Astrocyte (in vitro differentiated cells and primary cell): ENCODE results near the gene ZNF17. TPM values are rescaled to one million over a fixed set of nuclear protein-coding genes. Genes with fewer than 3 reads are reported as not detected.

Experiments
- DNase-seq: peaks from one replicate; pipeline ENCODE4 v3.0.0-alpha.2; 2010; ENCODE audit warnings: low read depth
- FAIRE-seq: peaks from 2 replicates; lab custom pipeline; 2011; peaks lifted over from hg19 to GRCh38; lab: Jason Lieb, UNC
- H2AFZ ChIP-seq: 2 replicates; pipeline ENCODE4 v1.6.0; 2012; ENCODE audit warnings: low read depth, low read length, inconsistent platforms
- H3K27ac ChIP-seq: 2 replicates; pipeline ENCODE4 v1.5.1; 2011; ENCODE audit warnings: low read depth, low read length, inconsistent platforms
- H3K27me3 ChIP-seq: 2 replicates; pipeline ENCODE4 v1.6.0; 2011; ENCODE audit warnings: low read length, inconsistent platforms; ENCODE audit not compliant: insufficient read depth
- H3K36me3 ChIP-seq: 2 replicates; pipeline ENCODE4 v1.5.1; 2011; ENCODE audit warnings: low read length, inconsistent platforms; ENCODE audit not compliant: insufficient read depth
- H3K4me1 ChIP-seq: 2 replicates; pipeline ENCODE4 v1.5.1; 2011; ENCODE audit warnings: low read length, inconsistent platforms; ENCODE audit not compliant: insufficient read depth
- H3K4me2 ChIP-seq: 2 replicates; pipeline ENCODE4 v1.6.0; 2012; ENCODE audit warnings: low read length, inconsistent platforms
- H3K4me3 ChIP-seq: 2 replicates; pipeline ENCODE4 v1.5.1; 2011; ENCODE audit warnings: low read depth, mild to moderate bottlenecking, low read length, inconsistent platforms; ENCODE audit not compliant: insufficient read depth
- H3K79me2 ChIP-seq: 2 replicates; pipeline ENCODE4 v1.6.0; 2012; ENCODE audit warnings: mild to moderate bottlenecking, low read length, inconsistent platforms; ENCODE audit not compliant: insufficient read depth
- H3K9ac ChIP-seq: 2 replicates; pipeline ENCODE4 v1.6.0; 2012; ENCODE audit warnings: mild to moderate bottlenecking, low read length, inconsistent platforms
- H3K9me3 ChIP-seq: 2 replicates; pipeline ENCODE4 v1.5.1; 2012; ENCODE audit warnings: low read depth, mild to moderate bottlenecking, low read length, inconsistent platforms; ENCODE audit not compliant: insufficient read depth
- H4K20me1 ChIP-seq: 2 replicates; pipeline ENCODE4 v1.6.0; 2012; ENCODE audit warnings: low read length, inconsistent platforms; ENCODE audit not compliant: insufficient read depth
- H3K27ac Mint-ChIP-seq: one replicate; pipeline ENCODE4 v1.8.0; 2021; ENCODE audit warnings: mild to moderate bottlenecking, mixed read lengths; ENCODE audit not compliant: unreplicated experiment
- H3K27me3 Mint-ChIP-seq: one replicate; pipeline ENCODE4 v1.8.0; 2021; ENCODE audit warnings: low read depth, mixed read lengths; ENCODE audit not compliant: unreplicated experiment
- H3K36me3 Mint-ChIP-seq: one replicate; pipeline ENCODE4 v1.8.0; 2021; ENCODE audit warnings: low read depth, mixed read lengths; ENCODE audit not compliant: unreplicated experiment
- H3K4me1 Mint-ChIP-seq: one replicate; pipeline ENCODE4 v1.8.0; 2021; ENCODE audit warnings: low read depth, mixed read lengths; ENCODE audit not compliant: unreplicated experiment
- H3K4me3 Mint-ChIP-seq: one replicate; pipeline ENCODE4 v1.8.0; 2021; ENCODE audit warnings: mild to moderate bottlenecking, moderate library complexity, mixed read lengths; ENCODE audit not compliant: unreplicated experiment
- H3K9me3 Mint-ChIP-seq: one replicate; pipeline ENCODE4 v1.8.0; 2021; ENCODE audit warnings: mild to moderate bottlenecking, mixed read lengths; ENCODE audit not compliant: unreplicated experiment
- CTCF ChIP-seq: IDR thresholded peaks from 2 replicates; pipeline ENCODE4 v1.5.1; 2011; ENCODE audit warnings: low read depth, mild to moderate bottlenecking, inconsistent platforms, low read length, moderate library complexity; ENCODE audit not compliant: insufficient read depth
- EZH2 ChIP-seq: IDR thresholded peaks from 2 replicates; pipeline ENCODE4 v1.6.1; 2012; ENCODE audit warnings: mild to moderate bottlenecking, low read length, inconsistent platforms; ENCODE audit not compliant: insufficient read depth
- total RNA-seq: library from RNA; stranded (reverse); gene quantifications from 2 replicates; pipeline ENCODE4 v1.2.1, GENCODE V29; 2021

The ZNF17 gene
- total RNA-seq, 1 donor from 2014 or later = 11.6 TPM

- H3K27ac Mint-ChIP-seq = no peak overlapping the region
- H3K36me3 Mint-ChIP-seq = peaks cover 20% of the 10 kb centered on the region
- Histone ChIP-seq H3K79me2 (peaks cover 3% of the 10 kb centered on the region), H3K27ac (no peak overlapping the region), H3K36me3 (no peaks in the 10 kb centered on the region), H3K4me1 (peaks cover 4% of the 10 kb centered on the region), H2AFZ (no peak overlapping the region), H3K9me3 (peaks cover 26% of the 10 kb centered on the region), H3K4me2 (no peak overlapping the region), H3K27me3 (no peaks in the 10 kb centered on the region), H4K20me1 (no peaks in the 10 kb centered on the region), H3K4me3 (no peak overlapping the region), H3K9ac (no peak overlapping the region)
- no peaks in the 10 kb centered on the region for H3K27me3 Mint-ChIP-seq
- TF ChIP-seq CTCF (peak; percentile 11), EZH2 (no peak)
- no peak overlapping the region for H3K4me3 Mint-ChIP-seq
- peaks cover 1% of the 10 kb centered on the region for H3K4me1 Mint-ChIP-seq
- FAIRE-seq (no peak), DNase-seq (no peak)
- H3K9me3 Mint-ChIP-seq = peaks cover 7% of the 10 kb centered on the region
Measured at GRCh38 chr19:57406516-57407123, 4.3 kb upstream of the ZNF17 start.

- FAIRE-seq (no peak), DNase-seq (no peak)
- H3K9me3 Mint-ChIP-seq = peaks cover 12% of the 10 kb centered on the region
- no peak overlapping the region for H2AFZ ChIP-seq
- peaks cover 34% of the 10 kb centered on the region for H3K9me3 ChIP-seq
- H3K4me1 Mint-ChIP-seq = no peaks in the 10 kb centered on the region
- H4K20me1 ChIP-seq = no peaks in the 10 kb centered on the region
- H3K4me2 ChIP-seq = no peak overlapping the region
- no peaks in the 10 kb centered on the region for H3K4me1 ChIP-seq
- H3K9ac ChIP-seq = no peak overlapping the region
- peak overlapping the region; percentile 10 for H3K4me3 ChIP-seq
- H3K27me3 Mint-ChIP-seq = no peaks in the 10 kb centered on the region
- TF ChIP-seq EZH2 (no peak), CTCF (no peak)
- peaks cover 33% of the 10 kb centered on the region for H3K79me2 ChIP-seq
- H3K27me3 ChIP-seq = no peaks in the 10 kb centered on the region
- H3K27ac ChIP-seq = no peak overlapping the region
- H3K36me3 ChIP-seq = peaks cover 31% of the 10 kb centered on the region
- no peak overlapping the region for H3K27ac Mint-ChIP-seq
- H3K4me3 Mint-ChIP-seq = no peak overlapping the region
- H3K36me3 Mint-ChIP-seq = peaks cover 46% of the 10 kb centered on the region
Measured at GRCh38 chr19:57419439-57419838, 8.5 kb downstream of the ZNF17 start.

- no peak for DNase-seq
Measured at GRCh38 chr19:57421037-57421436, 10.1 kb downstream of the ZNF17 start.

More at GRCh38 chr19:57421037-57421436, 10.1 kb downstream of the ZNF17 start:
- no peak for FAIRE-seq
- Mint-ChIP-seq H3K4me1 (no peaks in the 10 kb centered on the region), H3K27ac (no peak overlapping the region), H3K4me3 (no peak overlapping the region), H3K27me3 (no peaks in the 10 kb centered on the region), H3K9me3 (peaks cover 12% of the 10 kb centered on the region), H3K36me3 (peaks cover 39% of the 10 kb centered on the region)
- Histone ChIP-seq H3K27ac (no peak overlapping the region), H3K27me3 (no peaks in the 10 kb centered on the region), H3K79me2 (peaks cover 21% of the 10 kb centered on the region), H3K9ac (no peak overlapping the region), H4K20me1 (no peaks in the 10 kb centered on the region), H3K9me3 (peaks cover 36% of the 10 kb centered on the region), H3K4me2 (no peak overlapping the region), H3K4me3 (no peak overlapping the region), H3K36me3 (peaks cover 31% of the 10 kb centered on the region), H2AFZ (no peak overlapping the region), H3K4me1 (no peaks in the 10 kb centered on the region)
- TF ChIP-seq EZH2 = no peak
- TF ChIP-seq CTCF = no peak
